ENCODE results near the gene ACSL6. TPM values are rescaled to one million over a fixed set of nuclear protein-coding genes. Genes with fewer than 3 reads are reported as not detected.

ACSL6 gene
- total RNA-seq, 1 experiment from 2014 or later, result 1.4 TPM

DNA sequence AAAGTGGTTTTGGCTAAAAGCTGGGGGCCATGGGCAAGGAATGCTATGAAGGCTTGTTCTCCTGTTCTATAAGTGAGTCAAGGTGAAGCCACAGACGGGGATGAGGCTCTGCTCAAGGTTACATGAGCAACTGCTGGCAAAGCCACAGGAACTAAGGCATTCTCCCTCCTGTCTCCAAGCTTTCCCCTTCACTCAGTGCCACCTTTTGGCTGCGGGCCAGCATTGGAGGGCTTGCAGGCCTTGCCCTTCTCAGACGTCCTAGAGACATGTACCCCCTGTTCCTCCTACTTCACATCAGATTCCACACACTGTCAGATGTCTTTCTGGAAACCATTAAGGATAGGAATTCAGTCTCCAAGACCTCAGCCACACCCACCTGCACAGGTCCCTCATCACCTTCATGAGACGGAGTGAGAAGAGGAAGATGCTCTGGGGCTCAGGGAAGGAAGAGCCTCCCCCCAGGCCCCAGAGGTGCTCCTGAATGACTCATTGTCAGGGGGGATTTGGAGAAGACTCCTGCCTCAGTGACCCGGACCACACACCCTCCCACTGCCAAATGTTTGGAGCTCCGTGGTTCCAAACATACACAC is 45.5 kb downstream of the ACSL6 start:
- no TSS peak for BruUV-seq (replicated peaks)
- H3K36me3 ChIP-seq (ENCODE audit: control insufficient read depth, insufficient read depth, low read length), result no peaks in the 10 kb centered on the region
- no peaks in the 10 kb centered on the region for H3K27me3 ChIP-seq (replicated peaks; ENCODE audit: control insufficient read depth, insufficient read depth, low read length)
- intact Hi-C loops (cut with micrococcal nuclease; ENCODE audit: unreplicated experiment), result no loop called here
- H3K4me1 Mint-ChIP-seq (ENCODE audit: low read depth, unreplicated experiment), result no peaks in the 10 kb centered on the region
- POLR2A ChIA-PET, result no interaction called here
- no peaks in the 10 kb centered on the region for H3K4me1 ChIP-seq
- H3K9me3 Mint-ChIP-seq (ENCODE audit: unreplicated experiment), result no peaks in the 10 kb centered on the region
- H3K36me3 Mint-ChIP-seq (ENCODE audit: insufficient read depth, unreplicated experiment), result no peaks in the 10 kb centered on the region
- no peaks in the 10 kb centered on the region for H3K27me3 Mint-ChIP-seq (ENCODE audit: insufficient read depth, unreplicated experiment)
- H3K4me3 ChIP-seq (ENCODE audit: low read depth, low read length), result no peak overlapping the region
- TF ChIP-seq CTCF (IDR thresholded peaks at IDR 0.05; ENCODE audit: insufficient read depth in 1 of 2, low read depth in 1 of 2, low read length in 1 of 2, severe bottlenecking in 1 of 2, unreplicated experiment in 1 of 2), result no peak
- H3K27ac Mint-ChIP-seq (ENCODE audit: unreplicated experiment), result no peak overlapping the region
- no peak overlapping the region for H3K4me3 Mint-ChIP-seq (ENCODE audit: unreplicated experiment)
- H3K9me3 ChIP-seq, result no peaks in the 10 kb centered on the region
- no peak for DNase-seq
- CTCF ChIA-PET, result no interaction called here

DNA sequence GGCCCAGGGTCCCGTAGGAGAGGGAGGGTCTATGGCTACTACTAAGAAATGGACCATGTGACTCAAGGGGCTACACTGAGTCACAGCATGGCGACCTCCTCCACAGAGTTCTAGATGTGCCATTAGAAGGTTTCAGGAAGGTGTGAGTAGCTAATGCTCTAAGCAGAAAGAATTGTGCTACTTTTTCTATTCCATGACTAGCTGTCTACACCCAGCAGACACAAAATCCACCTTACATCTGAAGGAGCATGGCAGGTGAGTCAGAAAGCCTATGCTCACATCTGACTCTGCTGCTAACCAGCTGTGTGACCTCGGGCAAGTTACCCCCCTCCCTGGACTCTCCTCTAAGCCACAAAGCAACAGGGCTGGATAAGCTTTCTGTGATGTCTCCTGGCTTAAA is 51.6 kb downstream of the ACSL6 start:
- no peak for DNase-seq
- H3K27ac Mint-ChIP-seq (ENCODE audit: unreplicated experiment), result no peak overlapping the region
- H3K4me1 Mint-ChIP-seq (ENCODE audit: low read depth, unreplicated experiment), result peaks cover 8% of the 10 kb centered on the region
- Histone ChIP-seq H3K4me1 (peaks cover 15% of the 10 kb centered on the region), H3K9me3 (no peaks in the 10 kb centered on the region), H3K36me3 (ENCODE audit: control insufficient read depth, insufficient read depth, low read length) (no peaks in the 10 kb centered on the region), H3K27me3 (replicated peaks; ENCODE audit: control insufficient read depth, insufficient read depth, low read length) (no peaks in the 10 kb centered on the region), H3K4me3 (ENCODE audit: low read depth, low read length) (no peak overlapping the region)
- TF ChIP-seq CTCF (IDR thresholded peaks at IDR 0.05; ENCODE audit: insufficient read depth in 1 of 2, low read depth in 1 of 2, low read length in 1 of 2, severe bottlenecking in 1 of 2, unreplicated experiment in 1 of 2), result no peak
- H3K9me3 Mint-ChIP-seq (ENCODE audit: unreplicated experiment), result no peaks in the 10 kb centered on the region
- no peak overlapping the region for H3K4me3 Mint-ChIP-seq (ENCODE audit: unreplicated experiment)
- H3K27me3 Mint-ChIP-seq (ENCODE audit: insufficient read depth, unreplicated experiment), result no peaks in the 10 kb centered on the region
- BruUV-seq (replicated peaks), result no TSS peak
- intact Hi-C loops (cut with micrococcal nuclease; ENCODE audit: unreplicated experiment), result no loop called here
- no peaks in the 10 kb centered on the region for H3K36me3 Mint-ChIP-seq (ENCODE audit: insufficient read depth, unreplicated experiment)
- CTCF ChIA-PET, result no interaction called here
- POLR2A ChIA-PET, result interaction anchor here (0.6 kb wide), 1 partner anchor 163 kb away, joined by 3 read pairs; the partner anchor contains the start of gene FNIP1

- no peak overlapping the region for H3K4me3 Mint-ChIP-seq (ENCODE audit: unreplicated experiment)
- Histone ChIP-seq H3K9me3 (no peaks in the 10 kb centered on the region), H3K4me3 (ENCODE audit: low read depth, low read length) (no peak overlapping the region), H3K4me1 (peaks cover 15% of the 10 kb centered on the region), H3K36me3 (ENCODE audit: control insufficient read depth, insufficient read depth, low read length) (no peaks in the 10 kb centered on the region), H3K27me3 (replicated peaks; ENCODE audit: control insufficient read depth, insufficient read depth, low read length) (no peaks in the 10 kb centered on the region)
- no TSS peak for BruUV-seq (replicated peaks)
- ChIA-PET POLR2A (no interaction called here), CTCF (no interaction called here)
- H3K4me1 Mint-ChIP-seq (ENCODE audit: low read depth, unreplicated experiment), result peaks cover 8% of the 10 kb centered on the region
- no peaks in the 10 kb centered on the region for H3K27me3 Mint-ChIP-seq (ENCODE audit: insufficient read depth, unreplicated experiment)
- intact Hi-C loops (cut with micrococcal nuclease; ENCODE audit: unreplicated experiment), result no loop called here
- no peak overlapping the region for H3K27ac Mint-ChIP-seq (ENCODE audit: unreplicated experiment)
- no peak for DNase-seq
- TF ChIP-seq CTCF (IDR thresholded peaks at IDR 0.05; ENCODE audit: insufficient read depth in 1 of 2, low read depth in 1 of 2, low read length in 1 of 2, severe bottlenecking in 1 of 2, unreplicated experiment in 1 of 2), result no peak
- no peaks in the 10 kb centered on the region for H3K9me3 Mint-ChIP-seq (ENCODE audit: unreplicated experiment)
- no peaks in the 10 kb centered on the region for H3K36me3 Mint-ChIP-seq (ENCODE audit: insufficient read depth, unreplicated experiment)
Observed at GRCh38 chr5:131959136-131959535, 52.3 kb downstream of the ACSL6 start.
